ENCODE results near the gene ATXN1.

DNA sequence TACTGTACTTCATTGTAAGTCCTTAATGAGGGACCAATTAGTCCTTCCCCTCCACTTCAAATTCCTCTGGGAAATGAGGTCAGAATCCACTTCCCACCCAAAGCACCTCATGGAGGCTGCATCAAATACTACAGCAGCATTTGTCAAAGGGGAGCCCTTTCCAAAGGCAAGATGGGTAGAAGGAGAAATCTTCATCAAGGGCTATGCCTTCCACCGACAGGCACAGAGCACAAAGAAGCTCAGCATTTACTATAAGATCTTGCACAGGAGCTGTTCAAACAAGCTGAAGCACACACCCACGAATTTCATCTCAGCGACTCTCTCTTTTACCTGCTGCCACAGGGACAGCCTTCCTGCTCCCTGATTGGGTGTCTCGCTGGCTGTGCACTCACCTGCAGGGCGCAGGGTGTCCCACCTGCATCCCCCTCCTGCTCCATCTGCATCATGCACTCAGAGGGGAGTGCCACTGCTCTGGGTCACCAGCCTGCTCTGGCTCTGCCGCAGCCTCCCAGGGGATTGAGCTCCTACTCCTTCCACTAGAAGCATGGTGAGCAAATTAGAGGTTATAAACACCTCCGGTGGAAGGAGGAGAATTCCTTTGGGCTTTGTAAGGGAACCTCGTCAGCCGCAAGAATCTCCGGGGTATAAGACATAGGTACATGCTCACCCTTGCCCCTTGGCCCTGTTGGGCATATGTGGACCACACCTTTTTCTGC lies 164.5 kb downstream of the ATXN1 start:
- TF ChIP-seq MAX (IDR thresholded peaks at IDR 0.05) (no peak), POLR2A (IDR thresholded peaks at IDR 0.05; ENCODE audit: control extremely low read depth in 1 of 2, low read depth in 2 of 2, low read length in 2 of 2) (no peak), TAF1 (IDR thresholded peaks at IDR 0.05; ENCODE audit: low read depth, low read length) (no peak), BRCA1 (IDR thresholded peaks at IDR 0.05; ENCODE audit: low read depth, low read length) (no peak), SP1 (IDR thresholded peaks at IDR 0.05; ENCODE audit: low read depth, low read length) (no peak), EZH2 (IDR thresholded peaks at IDR 0.05; ENCODE audit: low read depth, low read length, severe bottlenecking) (no peak), CHD1 (IDR thresholded peaks at IDR 0.05; ENCODE audit: low read depth, low read length) (no peak), POLR2AphosphoS5 (IDR thresholded peaks at IDR 0.05; ENCODE audit: low read depth, low read length) (no peak), HDAC2 (IDR thresholded peaks at IDR 0.05; ENCODE audit: borderline replicate concordance in 1 of 2, low read depth in 2 of 2, low read length in 2 of 2) (no peak), TBP (IDR thresholded peaks at IDR 0.05; ENCODE audit: low read depth, low read length) (no peak), CBX5 (IDR thresholded peaks at IDR 0.05; ENCODE audit: low read depth, low read length) (no peak), GABPA (IDR thresholded peaks at IDR 0.05; ENCODE audit: borderline replicate concordance, insufficient read depth, low read length) (no peak)
- TF ChIP-seq, protein P1, sequence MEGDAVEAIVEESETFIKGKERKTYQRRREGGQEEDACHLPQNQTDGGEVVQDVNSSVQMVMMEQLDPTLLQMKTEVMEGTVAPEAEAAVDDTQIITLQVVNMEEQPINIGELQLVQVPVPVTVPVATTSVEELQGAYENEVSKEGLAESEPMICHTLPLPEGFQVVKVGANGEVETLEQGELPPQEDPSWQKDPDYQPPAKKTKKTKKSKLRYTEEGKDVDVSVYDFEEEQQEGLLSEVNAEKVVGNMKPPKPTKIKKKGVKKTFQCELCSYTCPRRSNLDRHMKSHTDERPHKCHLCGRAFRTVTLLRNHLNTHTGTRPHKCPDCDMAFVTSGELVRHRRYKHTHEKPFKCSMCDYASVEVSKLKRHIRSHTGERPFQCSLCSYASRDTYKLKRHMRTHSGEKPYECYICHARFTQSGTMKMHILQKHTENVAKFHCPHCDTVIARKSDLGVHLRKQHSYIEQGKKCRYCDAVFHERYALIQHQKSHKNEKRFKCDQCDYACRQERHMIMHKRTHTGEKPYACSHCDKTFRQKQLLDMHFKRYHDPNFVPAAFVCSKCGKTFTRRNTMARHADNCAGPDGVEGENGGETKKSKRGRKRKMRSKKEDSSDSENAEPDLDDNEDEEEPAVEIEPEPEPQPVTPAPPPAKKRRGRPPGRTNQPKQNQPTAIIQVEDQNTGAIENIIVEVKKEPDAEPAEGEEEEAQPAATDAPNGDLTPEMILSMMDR (IDR thresholded peaks at IDR 0.05; ENCODE audit: control extremely low read depth in 1 of 3, insufficient read depth in 1 of 3, low read depth in 1 of 3, low read length in 3 of 3) = no peak
- TF ChIP-seq, protein P2, sequence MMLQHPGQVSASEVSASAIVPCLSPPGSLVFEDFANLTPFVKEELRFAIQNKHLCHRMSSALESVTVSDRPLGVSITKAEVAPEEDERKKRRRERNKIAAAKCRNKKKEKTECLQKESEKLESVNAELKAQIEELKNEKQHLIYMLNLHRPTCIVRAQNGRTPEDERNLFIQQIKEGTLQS (IDR thresholded peaks at IDR 0.05; ENCODE audit: insufficient read depth, low read depth, low read length) = no peak
